IPS-11a (cell line): Measurements from ENCODE around the gene ACCS.

Experiments used
- H3K4me3 ChIP-seq: one replicate; pipeline ENCODE4 v1.5.1; 2013; ENCODE audit warnings: low read depth, low read length, control low read depth

ACCS gene

GRCh38 chr11:44083906-44084305 lies 17.8 kb downstream of the ACCS start:
- H3K4me3 ChIP-seq, result no peak overlapping the region

GRCh38 chr11:44085330-44085729 lies 19.3 kb downstream of the ACCS start:
- H3K4me3 ChIP-seq, result no peak overlapping the region

GRCh38 chr11:44088377-44088776 lies 22.3 kb downstream of the ACCS start:
- no peak overlapping the region for H3K4me3 ChIP-seq

DNA sequence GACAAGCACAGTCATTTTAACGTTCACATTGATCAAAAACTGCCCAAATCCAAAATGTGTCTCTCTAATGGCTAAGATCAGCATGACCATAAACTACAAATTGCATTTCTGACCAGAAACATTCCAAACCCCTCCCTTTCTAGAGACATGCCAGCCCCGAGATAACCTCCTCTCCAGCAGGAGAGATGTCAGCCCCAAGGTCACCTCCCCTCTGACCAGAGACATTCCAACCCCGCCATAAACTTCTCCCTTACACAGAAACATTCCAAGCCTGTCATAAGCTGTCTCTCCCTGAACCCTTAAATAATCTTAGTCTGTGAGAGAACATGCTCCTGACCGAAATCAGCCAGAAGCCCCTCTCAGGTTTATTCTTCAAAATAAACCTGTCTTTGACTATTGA lies 22.8 kb downstream of the ACCS start:
- no peak overlapping the region for H3K4me3 ChIP-seq

GRCh38 chr11:44090539-44090938 lies 24.5 kb downstream of the ACCS start:
- H3K4me3 ChIP-seq, result no peak overlapping the region

DNA sequence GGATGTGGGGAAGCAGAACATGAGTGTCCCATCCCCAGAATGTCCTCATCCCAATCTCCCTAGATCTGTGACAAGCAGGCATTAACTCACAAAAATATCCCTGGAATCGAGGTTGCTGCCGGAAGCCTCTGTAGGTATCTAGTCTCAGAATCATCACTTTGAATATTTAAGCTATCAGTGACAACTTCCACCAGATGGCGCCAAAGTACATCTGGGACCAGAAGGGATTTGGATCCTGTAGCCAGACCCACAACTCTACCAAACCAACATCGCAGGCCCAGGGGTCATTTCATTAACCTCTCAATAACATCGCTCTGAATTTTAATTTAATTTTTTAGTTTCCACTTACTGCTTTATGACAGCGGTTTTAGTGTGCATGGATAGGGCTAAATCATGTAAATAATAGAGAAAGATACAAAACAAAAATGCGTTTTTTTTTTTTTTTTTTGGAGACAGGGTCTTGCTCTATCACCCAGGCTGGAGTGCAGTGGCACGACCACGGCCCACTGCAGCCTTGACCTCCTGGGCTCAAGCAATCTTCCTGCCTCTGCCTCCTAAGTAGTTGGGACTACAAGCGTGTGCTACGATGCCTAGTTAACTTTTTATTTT lies 28.3 kb downstream of the ACCS start:
- H3K4me3 ChIP-seq, result no peak overlapping the region

DNA sequence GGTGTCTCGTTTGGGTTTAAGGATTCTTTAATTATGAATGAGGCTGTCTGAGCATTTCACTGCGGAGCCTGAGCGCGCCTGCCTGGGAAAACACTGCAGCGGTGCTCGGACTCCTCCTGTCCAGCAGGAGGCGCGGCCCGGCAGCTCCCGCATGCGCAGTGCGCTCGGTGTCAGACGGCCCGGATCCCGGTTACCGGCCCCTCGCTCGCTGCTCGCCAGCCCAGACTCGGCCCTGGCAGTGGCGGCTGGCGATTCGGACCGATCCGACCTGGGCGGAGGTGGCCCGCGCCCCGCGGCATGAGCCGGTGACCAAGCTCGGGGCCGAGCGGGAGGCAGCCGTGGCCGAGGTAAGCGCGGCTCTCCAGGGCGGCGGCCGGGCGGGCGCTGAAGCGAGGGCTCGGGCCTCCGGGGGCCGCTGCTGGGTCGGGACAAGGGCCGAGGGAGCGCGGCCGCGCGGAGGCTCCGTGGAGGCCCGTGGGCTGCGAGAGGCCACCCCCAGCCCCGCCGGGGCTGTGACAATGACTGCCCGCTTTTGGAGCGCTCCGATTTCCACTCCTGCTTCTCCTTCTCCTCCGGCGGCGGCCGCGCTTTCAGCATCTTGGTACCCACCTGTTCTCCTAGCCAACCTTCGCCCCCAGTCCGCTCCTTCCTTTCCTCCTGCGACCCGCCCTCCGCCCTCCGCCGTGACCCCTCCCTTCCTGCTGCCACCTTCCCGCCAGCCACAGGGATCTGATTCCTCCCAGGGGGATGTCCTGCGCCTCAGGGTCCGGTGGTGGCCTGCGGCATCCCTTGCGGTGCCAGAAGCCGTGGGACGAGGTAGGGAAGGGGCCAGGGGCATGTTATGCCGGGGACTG lies 29.7 kb downstream of the ACCS start, which contains the start of gene EXT2:
Gene EXT2 (plus strand): TSS at position 173 of the 854 bp plus-strand sequence. CDS start 12,035 bp downstream, outside the sequence.
- H3K4me3 ChIP-seq, result peak within 1 kb of the TSS; percentile 65

- peak overlapping the region; percentile 65 for H3K4me3 ChIP-seq
These were observed 30.5 kb downstream of the ACCS start for GRCh38 chr11:44096360-44097185.

DNA sequence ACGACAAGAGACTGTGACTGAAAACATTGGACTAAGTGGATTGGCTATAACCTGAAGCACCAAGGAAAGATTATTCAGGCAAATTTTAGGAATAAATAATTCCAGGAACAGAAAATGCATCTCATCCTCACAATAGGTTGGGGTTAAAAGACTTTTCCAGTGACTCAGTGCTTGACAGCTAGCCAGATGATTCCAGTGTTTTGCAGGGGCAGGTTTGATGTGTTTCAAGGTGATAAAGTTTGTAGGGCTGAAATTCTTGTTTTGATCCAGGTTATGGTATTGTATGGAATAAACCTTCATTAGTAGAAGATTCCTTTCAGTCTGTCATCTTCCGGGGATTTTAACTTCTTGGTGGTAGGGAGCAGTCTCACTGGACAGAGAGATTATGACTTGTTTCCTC lies 31.8 kb downstream of the ACCS start:
- H3K4me3 ChIP-seq, result no peak overlapping the region

DNA sequence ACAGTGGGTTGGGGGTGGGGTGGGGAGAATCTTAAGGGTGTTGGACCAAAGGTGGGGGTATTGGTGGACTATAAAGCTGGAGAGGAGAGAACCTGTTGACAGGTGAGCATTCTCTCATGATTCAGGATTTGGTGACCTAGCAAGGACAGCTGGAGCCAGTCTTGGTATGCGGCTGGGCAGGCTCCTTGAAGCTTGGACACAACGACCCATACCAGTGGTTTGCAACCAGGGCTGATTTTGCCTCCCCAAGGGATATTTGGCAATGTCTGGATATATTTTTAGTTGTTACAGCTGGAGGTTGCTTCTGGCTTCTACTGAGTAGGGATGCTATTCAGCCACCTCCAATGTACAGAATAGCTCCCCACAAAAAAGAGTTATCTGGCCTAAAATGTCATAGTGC lies 35.0 kb downstream of the ACCS start:
- no peak overlapping the region for H3K4me3 ChIP-seq

- no peak overlapping the region for H3K4me3 ChIP-seq
These were observed 38.6 kb downstream of the ACCS start for GRCh38 chr11:44104481-44105294.

DNA sequence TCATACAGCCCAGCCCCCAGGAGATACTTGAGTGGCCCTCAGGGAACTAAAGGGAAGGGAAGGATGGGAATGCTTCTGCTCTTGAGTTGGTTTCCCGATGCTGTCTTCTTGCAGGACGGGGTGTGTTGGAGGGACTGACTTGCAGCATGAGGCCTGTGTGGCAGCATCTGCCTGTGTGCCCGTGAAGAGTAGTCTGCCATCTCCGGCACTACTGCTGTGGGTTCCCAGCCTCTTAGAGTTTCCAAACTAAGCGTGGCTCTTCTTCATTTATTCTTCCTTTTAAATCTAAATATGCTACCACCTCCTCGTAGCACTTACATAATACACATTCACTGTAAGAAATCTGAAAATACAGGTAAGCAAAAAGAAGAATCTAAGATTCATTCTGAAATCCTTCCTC lies 42.2 kb downstream of the ACCS start:
- no peak overlapping the region for H3K4me3 ChIP-seq

GRCh38 chr11:44110231-44110679 lies 44.2 kb downstream of the ACCS start:
- no peak overlapping the region for H3K4me3 ChIP-seq

DNA sequence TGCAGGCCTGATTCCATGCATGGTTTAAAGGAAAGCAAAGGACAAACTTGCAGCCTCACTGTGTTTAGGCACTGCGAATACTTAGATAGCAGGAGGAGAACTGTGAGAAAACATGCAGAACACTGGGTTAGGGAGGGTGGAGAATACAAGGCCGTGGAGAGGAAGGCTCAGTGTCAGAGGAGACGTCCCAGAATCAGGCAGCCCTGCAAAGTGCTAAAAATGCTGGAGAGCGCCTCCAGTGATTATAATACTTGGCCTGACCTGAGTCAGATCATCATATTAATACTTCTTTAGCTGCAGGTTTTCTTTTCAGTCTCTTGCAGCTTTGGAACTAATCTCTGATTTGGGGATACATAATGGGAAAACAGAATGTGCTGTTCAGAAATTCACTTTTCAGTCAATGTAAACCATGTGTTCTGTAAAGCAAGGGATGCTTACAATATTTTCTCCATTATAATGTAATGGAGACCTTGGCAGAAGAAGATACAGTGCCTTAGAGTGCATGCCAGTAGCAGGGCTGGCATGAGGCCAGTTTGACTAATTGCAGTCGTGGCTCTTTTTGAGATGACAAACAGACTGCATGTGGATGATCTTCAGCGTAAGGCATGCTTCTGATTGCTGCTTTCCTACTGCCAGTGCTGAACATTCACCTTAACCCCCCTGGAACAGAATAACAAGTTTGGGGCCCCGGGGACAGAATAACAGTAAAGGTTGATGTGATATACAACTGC lies 46.2 kb downstream of the ACCS start:
- no peak overlapping the region for H3K4me3 ChIP-seq

DNA sequence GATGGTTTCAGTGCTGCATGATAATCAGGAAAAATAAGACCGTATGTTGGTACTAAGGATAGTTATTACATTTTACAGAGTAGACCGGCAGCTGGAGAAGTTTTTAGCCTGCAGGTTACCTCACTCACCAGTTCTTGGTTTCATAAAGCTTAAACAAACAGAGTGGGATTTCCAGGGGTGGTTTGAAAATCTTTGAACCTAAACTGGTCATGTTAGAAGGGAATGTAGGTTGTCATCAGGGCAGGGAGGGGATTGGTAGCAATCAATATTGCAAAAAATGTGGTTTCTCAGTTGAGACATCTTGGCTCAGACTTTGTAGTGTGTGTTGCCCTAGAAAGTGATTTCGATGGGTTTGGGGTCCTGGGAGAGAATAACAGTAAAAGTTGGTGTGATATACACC lies 46.9 kb downstream of the ACCS start:
- H3K4me3 ChIP-seq, result no peak overlapping the region

GRCh38 chr11:44113572-44113971 lies 47.5 kb downstream of the ACCS start:
- H3K4me3 ChIP-seq, result no peak overlapping the region

DNA sequence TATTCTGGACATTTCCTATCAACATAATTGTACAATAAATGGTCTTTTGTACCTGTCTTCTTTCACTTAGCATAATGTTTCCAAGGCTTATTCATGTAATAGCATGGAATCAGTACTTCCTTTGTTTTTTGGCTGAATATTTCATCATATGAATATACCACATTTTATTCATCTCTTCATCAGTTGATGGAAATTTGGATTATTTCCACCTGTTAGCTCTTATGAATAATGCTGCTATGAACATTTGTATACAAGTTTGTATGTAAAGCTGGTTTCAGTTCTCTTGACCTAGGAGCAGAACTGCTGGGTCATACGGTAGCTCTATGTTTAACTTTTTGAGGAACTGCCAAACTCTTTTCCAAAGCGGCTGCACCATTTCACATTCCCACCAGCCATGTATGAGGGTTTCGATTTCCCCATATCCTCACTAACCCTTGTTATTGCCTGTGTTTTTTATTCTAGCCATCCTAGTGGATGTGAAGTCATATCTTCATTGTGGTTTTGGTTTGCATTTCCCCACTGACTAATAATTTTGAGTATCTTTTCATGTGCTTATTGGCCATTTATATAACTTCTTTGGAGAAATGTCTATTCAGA lies 50.3 kb downstream of the ACCS start:
- H3K4me3 ChIP-seq, result no peak overlapping the region

DNA sequence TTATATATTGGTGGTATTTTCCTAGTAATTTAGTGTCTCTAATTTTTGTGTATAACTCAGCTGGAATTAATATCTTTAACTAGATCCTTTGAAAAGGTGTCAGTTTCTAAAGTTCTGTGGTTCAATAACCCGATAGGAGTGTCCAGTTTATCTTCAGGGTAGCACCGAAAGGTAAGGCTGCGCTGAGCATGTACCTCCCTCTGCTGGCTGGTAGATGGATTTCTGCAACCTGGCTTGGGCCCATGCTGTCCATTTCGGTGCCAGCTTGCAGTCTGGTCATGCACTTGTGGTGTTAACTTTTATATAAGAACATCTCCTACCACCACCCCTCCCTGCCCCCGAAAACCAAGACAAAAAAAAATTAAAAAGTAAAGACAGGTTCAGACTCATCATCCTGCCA lies 54.1 kb downstream of the ACCS start:
- H3K4me3 ChIP-seq, result no peak overlapping the region

GRCh38 chr11:44125598-44125997 lies 59.5 kb downstream of the ACCS start:
- H3K4me3 ChIP-seq, result no peak overlapping the region

DNA sequence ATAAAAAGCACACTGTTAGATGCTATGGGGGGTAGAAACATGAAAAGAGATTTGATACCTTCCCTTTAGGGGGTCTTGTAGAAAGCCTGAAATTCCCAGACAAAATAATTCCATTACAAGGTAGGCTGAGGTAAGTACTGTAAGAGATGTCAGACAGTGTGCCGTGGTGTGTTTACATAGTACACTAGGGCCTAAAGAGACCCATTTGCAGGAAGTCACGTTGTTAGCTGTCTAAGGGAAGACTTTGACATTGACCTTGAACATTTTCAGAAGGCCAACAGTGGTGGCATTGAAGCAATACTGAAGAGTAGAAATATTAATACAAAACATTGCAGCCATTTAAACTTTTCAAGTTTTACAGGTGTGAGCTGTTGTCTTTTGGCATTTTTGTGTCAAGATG lies 60.2 kb downstream of the ACCS start:
- no peak overlapping the region for H3K4me3 ChIP-seq
